HG02623 (cell line): ENCODE data around the gene TTBK1.

Experiments used
- ATAC-seq: cut with Tn5 transposase; IDR thresholded peaks from one replicate; pipeline ENCODE4 v1.9.1; 2021; ENCODE audit warnings: moderate library complexity; ENCODE audit not compliant: unreplicated experiment

TTBK1 gene

DNA sequence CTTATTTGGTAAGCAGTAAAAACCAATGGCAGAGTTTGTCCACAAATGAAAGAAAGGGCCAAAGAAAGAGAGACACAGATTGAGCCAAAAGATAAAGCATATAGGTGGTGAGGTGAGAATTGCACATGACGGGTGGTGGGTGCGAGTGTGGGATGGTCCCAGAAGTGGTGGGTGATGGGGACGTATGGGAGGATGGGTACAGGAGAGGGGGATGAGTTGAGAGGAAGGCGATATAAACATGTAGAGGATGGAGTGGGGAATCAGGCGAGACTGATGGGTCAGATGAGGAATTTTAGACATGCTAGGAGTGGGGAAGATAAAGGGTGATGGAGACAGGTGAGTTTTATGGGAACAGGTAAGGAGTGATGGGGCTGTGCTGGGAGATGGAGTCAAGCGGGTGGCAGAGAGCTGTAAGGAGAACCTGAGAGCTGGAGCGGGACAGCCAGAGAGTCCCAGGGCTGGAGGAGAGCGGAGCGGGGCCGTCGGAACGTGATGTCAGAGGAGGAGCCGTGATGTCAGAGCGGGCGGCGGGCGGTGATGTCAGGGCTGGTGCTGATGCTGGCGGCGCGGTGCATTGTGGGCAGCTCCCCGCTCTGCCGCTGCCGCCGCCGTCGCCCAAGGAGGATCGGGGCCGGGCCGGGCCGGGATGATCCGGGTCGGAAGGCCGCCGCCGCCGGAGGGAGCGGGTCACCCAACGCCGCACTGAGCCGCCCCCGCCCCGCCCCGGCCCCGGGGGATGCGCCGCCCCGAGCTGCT is at the start of gene TTBK1:
TSS of gene TTBK1 (plus strand) at position 574 of the 756 bp plus-strand sequence. CDS start 3,180 bp downstream, outside the sequence.
- no peak for ATAC-seq

- ATAC-seq: no peak
Observed at GRCh38 chr6:43193929-43194328, 49.4 kb upstream of the TTBK1 start.

GRCh38 chr6:43196337-43196736 is 46.9 kb upstream of the TTBK1 start:
- ATAC-seq: no peak

DNA sequence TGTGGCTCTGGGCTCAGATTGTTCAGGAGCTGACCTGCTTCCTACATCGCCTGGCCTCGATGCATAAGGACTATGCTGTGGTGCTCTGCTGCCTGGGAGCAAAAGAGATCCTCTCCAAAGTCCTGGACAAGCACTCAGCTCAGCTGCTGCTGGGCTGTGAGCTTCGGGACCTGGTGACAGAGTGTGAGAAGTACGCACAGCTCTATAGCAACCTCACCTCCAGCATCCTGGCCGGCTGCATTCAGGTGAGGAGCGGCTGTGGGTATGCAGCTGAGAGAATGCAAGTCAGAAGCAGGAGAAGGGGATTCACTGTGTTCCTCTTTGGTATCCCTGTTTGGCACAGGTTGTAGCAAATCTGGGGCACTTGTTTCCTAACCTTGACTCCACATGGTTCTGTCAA is 43.4 kb upstream of the TTBK1 start:
- no peak for ATAC-seq

DNA sequence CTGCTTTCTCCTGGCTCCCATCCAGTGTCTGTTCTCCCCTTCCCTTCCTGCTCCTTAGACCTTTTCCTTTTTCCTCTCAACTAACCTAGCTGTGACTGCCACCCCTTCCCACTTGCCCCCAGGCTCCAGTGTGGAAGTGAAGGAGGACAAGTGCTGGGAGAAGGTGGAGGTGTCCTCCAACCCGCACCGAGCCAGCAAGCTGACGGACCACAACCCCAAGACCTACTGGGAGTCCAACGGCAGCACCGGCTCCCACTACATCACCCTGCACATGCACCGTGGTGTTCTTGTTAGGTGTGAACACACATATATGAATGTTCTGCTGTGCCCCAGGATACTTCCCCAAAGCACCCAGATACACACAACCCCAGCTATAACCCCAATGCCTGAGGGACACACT is 42.7 kb upstream of the TTBK1 start:
- ATAC-seq: no peak

DNA sequence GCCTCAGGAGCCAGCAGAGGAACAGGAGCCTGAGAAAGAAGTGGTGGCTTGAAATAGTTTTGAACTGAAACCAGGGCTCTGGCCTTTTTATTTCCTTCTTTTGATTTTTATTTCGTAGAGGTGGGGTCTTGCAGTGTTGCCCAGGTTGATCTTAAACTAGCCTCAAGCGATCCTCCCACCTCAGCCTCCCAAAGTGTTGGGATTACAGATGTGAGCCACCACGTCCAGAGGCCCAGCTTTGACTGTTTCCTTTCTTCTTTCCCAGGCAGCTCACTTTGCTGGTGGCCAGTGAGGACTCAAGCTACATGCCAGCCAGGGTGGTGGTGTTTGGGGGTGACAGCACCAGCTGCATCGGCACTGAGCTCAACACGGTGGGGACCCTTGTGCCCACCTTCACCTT is 40.8 kb upstream of the TTBK1 start:
- ATAC-seq: no peak

DNA sequence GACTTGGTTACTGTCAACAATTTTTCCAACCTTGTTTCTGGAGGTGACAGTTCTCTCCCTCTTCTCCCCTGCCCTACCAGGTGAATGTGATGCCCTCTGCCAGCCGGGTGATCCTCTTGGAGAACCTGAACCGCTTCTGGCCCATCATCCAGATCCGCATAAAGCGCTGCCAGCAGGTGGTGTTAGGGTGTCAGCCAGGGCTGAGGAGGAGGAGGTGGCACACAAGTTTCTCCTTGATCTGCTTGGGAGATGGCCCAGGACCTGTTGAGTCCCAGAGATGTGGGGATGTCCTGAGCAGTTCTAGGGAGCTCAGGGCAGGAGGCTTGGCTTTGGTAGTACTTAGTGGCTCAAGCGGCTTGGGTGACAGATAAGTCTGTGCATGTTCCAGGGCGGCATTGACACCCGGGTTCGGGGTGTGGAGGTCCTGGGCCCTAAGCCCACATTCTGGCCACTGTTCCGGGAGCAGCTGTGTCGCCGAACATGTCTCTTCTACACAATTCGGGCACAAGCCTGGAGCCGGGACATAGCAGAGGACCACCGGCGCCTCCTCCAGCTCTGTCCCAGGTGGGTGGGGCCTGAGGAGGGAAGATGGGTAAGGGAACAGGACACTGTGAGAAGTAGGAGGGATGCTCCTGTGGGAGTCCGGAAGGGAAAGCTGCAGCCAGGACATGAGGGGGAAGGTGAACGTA is 40.1 kb upstream of the TTBK1 start:
- ATAC-seq: no peak

GRCh38 chr6:43203718-43204095 is 39.6 kb upstream of the TTBK1 start:
- no peak for ATAC-seq

DNA sequence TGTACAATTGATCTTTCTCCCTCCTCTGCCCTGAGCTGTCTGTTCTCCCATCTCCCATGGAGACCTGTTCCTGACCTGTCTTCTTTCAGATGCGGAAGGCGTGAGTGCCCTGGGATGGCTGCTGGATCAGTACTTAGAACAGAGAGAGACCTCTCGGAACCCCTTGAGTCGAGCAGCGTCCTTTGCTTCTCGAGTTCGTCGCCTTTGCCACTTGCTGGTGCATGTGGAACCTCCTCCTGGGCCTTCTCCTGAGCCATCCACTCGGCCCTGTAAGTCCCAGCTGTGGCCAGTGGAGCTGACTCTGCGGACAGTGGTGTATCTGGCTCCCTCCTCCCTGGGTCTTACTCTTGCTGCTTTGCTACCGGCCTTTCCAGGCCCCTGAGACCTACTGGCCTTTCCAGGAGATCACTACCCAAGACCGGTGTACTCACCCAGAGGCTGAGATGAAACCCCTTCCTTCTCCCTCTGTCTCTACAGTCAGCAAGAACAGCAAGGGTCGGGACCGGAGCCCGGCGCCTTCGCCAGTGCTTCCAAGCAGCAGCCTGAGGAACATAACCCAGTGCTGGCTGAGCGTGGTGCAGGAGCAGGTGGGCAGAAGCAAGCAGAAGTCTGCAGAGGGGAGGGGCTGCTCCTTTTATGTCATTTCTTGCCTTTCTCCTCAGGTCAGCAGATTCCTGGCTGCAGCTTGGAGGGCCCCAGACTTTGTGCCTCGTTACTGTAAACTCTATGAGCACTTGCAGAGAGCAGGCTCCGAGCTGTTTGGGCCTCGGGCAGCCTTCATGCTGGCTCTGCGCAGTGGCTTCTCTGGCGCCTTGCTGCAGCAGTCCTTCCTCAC is 38.8 kb upstream of the TTBK1 start:
- ATAC-seq: no peak

DNA sequence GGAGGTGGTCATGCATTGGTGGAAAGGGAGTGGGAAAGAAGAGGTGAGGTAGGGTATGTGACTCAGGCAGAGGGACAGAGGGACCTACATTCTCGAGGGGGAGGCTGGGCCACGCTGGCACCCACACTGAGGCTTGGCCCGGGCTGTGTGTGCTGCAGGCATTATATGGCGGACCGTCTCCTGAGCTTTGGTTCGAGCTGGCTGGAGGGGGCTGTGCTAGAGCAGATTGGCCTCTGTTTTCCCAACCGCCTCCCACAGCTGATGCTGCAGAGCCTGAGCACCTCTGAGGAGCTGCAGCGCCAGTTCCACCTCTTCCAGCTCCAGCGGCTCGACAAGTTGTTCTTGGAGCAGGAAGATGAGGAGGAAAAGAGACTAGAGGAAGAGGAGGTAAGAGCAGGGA is 37.4 kb upstream of the TTBK1 start:
- ATAC-seq: no peak

- no peak for ATAC-seq
Observed at GRCh38 chr6:43207286-43207685, 36.0 kb upstream of the TTBK1 start.

DNA sequence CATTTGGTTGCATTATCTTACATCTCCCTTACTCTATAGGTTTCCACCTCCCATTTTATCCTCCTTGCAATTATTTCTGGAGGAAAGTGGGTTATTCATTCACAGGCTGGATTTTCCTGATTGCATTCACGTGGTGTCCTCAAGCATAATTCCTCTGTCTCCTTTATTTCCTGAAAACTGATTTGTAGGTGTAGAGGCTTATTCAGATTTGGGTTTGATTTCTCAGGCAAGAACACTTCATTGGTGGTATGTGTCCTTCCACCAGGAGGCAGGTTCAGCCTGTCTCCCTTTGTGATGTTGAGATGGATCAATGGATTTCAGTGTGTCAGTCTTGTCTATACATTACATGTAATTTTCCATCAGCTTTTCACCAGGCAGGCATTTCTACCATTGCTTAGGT is 31.3 kb upstream of the TTBK1 start:
- ATAC-seq: no peak

- no peak for ATAC-seq
Observed at GRCh38 chr6:43213431-43213830, 29.9 kb upstream of the TTBK1 start.

GRCh38 chr6:43215066-43215465 is 28.2 kb upstream of the TTBK1 start:
- no peak for ATAC-seq

DNA sequence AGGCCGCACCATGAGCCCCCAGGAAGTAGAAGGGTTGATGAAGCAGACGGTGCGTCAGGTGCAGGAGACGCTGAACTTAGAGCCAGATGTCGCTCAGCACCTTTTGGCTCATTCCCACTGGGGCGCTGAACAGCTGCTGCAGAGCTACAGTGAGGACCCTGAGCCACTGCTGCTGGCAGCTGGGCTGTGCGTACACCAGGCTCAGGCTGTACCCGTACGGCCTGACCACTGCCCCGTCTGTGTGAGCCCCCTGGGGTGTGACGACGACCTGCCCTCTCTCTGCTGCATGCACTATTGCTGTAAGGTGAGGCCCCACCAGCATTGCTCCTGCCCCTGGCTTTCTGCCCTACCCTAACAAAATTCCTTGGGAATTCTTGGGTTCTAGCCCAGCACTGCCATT is 27.1 kb upstream of the TTBK1 start:
- no peak for ATAC-seq

GRCh38 chr6:43217351-43217750 is 25.9 kb upstream of the TTBK1 start:
- ATAC-seq: no peak

DNA sequence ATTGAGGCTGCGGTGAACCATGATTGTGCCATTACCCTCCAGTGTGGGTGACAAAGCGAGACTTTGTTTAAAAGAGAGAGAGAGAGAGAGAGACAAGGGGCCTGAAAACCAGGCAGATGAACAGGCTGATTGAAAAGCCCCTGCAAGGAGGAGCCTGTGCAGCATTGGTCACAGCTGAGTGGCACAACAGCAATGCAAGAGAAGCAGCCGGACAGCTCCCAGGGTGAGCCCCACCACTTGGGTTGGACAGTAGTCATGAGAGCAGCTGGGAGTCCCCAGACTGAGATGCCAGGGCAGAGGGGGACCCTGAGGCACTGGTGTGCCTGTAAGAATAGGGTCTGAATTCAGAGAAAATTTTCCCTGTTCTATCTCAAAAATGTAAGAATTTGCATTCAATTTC is 24.2 kb upstream of the TTBK1 start:
- no peak for ATAC-seq

DNA sequence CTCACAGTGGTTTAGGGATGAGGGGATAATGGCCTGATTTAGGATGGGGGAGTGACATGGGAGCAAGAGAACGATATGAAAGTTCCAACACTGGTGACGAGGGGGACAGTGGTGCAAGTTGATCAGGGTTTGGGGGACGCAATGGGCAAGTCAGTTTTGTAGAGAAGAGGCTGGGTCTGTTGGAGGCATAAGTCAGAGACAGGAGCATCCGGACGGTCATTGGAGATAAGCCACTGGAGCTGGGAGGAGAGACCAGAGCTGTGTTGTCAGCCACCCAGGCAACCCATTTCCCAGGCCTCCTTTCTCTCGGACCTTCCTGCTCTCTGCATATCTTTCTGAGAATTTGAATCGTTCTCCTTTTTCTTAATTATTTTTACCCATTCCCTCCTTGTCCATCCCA is 23.5 kb upstream of the TTBK1 start:
- no peak for ATAC-seq

- no peak for ATAC-seq
Observed at GRCh38 chr6:43220439-43220951, 22.8 kb upstream of the TTBK1 start.

DNA sequence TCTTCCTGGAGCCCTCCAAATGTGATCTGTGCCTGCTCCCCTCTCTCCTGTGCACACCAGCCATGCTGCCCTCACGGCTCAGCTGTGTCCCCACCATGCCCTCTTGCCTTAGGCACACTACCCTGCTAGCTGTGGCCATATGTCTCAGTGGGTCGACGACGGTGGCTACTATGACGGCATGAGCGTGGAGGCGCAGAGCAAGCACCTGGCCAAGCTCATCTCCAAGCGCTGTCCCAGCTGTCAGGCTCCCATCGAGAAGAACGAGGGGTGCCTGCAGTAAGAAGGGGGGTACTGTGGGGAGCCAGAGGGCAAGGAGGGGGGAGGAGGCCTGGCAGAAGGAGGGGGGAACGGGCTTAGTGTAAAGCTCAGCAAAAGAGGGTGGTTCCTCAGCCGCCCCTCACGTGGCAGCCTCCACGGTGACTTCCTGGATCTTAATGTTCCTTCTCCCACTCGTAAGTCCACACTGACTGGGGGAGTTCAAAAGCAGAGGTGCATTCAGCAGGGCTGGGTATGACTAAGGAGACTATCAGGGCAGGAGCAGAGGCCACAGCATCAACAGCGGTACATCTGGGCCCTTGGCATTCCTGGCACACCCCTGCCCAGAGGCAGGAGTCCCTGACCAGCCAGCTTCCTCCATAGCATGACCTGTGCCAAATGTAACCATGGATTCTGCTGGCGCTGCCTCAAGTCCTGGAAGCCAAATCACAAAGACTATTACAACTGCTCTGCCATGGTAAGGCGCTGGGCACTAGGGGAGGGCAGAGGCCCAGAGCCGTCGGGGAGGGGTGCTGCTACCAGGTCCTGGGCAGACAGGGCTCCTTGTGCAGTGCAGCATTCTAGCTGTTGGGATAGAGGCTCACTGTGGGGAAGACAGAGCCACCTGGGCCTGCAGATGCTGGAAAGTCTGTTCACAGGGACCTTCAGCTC is 22.0 kb upstream of the TTBK1 start:
- no peak for ATAC-seq
